HepG2 (cell line): ENCODE results near the gene PACS2. TPM values are rescaled to one million over a fixed set of nuclear protein-coding genes. Genes with fewer than 3 reads are reported as not detected.

Source experiments
- ATAC-seq: fragments of 200-7000 bp; cut with Tn5 transposase; 3 replicates; pipeline ENCODE4 v1.9.1; 2020; ENCODE audit warnings: mild to moderate bottlenecking, moderate library complexity
- BruUV-seq: library from RNA; stranded (reverse); fragments of 400-500 nt; replicated peaks from 2 replicates; lab custom pipeline; 2021; lab: Mats Ljungman, UMichigan
- CTCF ChIA-PET: fragments of 300-600 bp; formaldehyde crosslinking; extraction: SDS; loops from one replicate; lab custom pipeline; 2021; ENCODE audit warnings: low total read pairs, inconsistent platforms, low intra/inter-chr PET ratio; lab: Yijun Ruan, JAX
- POLR2A ChIA-PET: fragments of 350-600 bp; sonication (Branson Sonifier 250); formaldehyde crosslinking; loops from one replicate; lab custom pipeline; 2020; ENCODE audit warnings: antibody characterized with exemption, inconsistent platforms; lab: Yijun Ruan, JAX
- DNase-seq: peaks from one replicate; pipeline ENCODE4 v3.0.0-alpha.2; 2015; ENCODE audit warnings: low spot score
- FAIRE-seq: peaks from 3 replicates; lab custom pipeline; 2011; peaks lifted over from hg19 to GRCh38; lab: Jason Lieb, UNC
- H2AFZ ChIP-seq: one replicate; pipeline ENCODE4 v1.6.1; 2011; ENCODE audit warnings: low read length, inconsistent platforms
- H3K27ac ChIP-seq: fragments of 300-600 bp; 3 replicates; pipeline ENCODE4 v1.8.0; 2011; ENCODE audit warnings: mixed run types, mild to moderate bottlenecking, mixed read lengths, low read length, inconsistent platforms; ENCODE audit not compliant: insufficient read depth; ENCODE audit errors: extremely low read length
- H3K27me3 ChIP-seq, 2 experiments: fragments of 200-600 bp in 1 of 2; 2 replicates in 1 of 2; 3 replicates in 1 of 2; pipeline versions ENCODE4 v1.6.0 to v1.8.0; 2011; ENCODE audit warnings: low read length in 2 of 2, mild to moderate bottlenecking in 2 of 2, moderate library complexity in 2 of 2, inconsistent platforms in 1 of 2; ENCODE audit not compliant: insufficient read depth in 2 of 2, control insufficient read depth in 1 of 2
- H3K36me3 ChIP-seq, 2 experiments: fragments of 200-600 bp in 1 of 2; replicated peaks in 1 of 2; 2 replicates in 1 of 2; 3 replicates in 1 of 2; pipeline versions ENCODE4 v1.5.1 to v1.8.0; 2011; ENCODE audit warnings: low read length in 2 of 2, inconsistent platforms in 1 of 2; ENCODE audit not compliant: insufficient read depth in 2 of 2, control insufficient read depth in 1 of 2
- H3K4me1 ChIP-seq: 2 replicates; pipeline ENCODE4 v1.5.1; 2012; ENCODE audit warnings: low read length, inconsistent platforms; ENCODE audit not compliant: insufficient read depth
- H3K4me2 ChIP-seq: 2 replicates; pipeline ENCODE4 v1.6.0; 2011; ENCODE audit warnings: low read depth, low read length, inconsistent platforms
- H3K4me3 ChIP-seq, 3 experiments: fragments of 200-600 bp in 1 of 3; sonication (generic), shearing (Covaris generic) in 1 of 3; replicated peaks in 1 of 3; 2 replicates each; pipeline ENCODE4 v1.5.1; 2011 to 2016; ENCODE audit warnings: low read length in 3 of 3, inconsistent platforms in 2 of 3, low read depth in 2 of 3, mild to moderate bottlenecking in 2 of 3, control low read depth in 1 of 3, mixed read lengths in 1 of 3; ENCODE audit not compliant: insufficient read depth in 1 of 3
- H3K79me2 ChIP-seq: one replicate; pipeline ENCODE4 v1.6.1; 2011; ENCODE audit warnings: low read length, inconsistent platforms; ENCODE audit not compliant: insufficient read depth
- H3K9ac ChIP-seq: 2 replicates; pipeline ENCODE4 v1.6.0; 2011; ENCODE audit warnings: mild to moderate bottlenecking, low read depth, low read length, inconsistent platforms; ENCODE audit not compliant: insufficient read depth
- H3K9me3 ChIP-seq: 2 replicates; pipeline ENCODE4 v1.5.1; 2012; ENCODE audit warnings: mild to moderate bottlenecking, low read length
- H4K20me1 ChIP-seq: 2 replicates; pipeline ENCODE4 v1.6.0; 2011; ENCODE audit warnings: inconsistent platforms, mild to moderate bottlenecking, low read length, moderate library complexity; ENCODE audit not compliant: insufficient read depth
- DNMT3B ChIP-seq: conservative IDR thresholded peaks from 2 replicates; pipeline ENCODE4 v1.6.1; 2016; ENCODE audit warnings: missing biosample characterization, control low read depth
- EED ChIP-seq: sonication (generic); formaldehyde crosslinking; IDR thresholded peaks from 2 replicates; pipeline ENCODE4 v1.5.0; 2020; ENCODE audit warnings: mild to moderate bottlenecking, missing genetic modification reagents
- HMGA1 ChIP-seq: sonication (generic); formaldehyde crosslinking; conservative IDR thresholded peaks from 2 replicates; pipeline ENCODE4 v1.4.0; 2020; ENCODE audit warnings: missing genetic modification reagents
- PRMT3 ChIP-seq: sonication (generic); formaldehyde crosslinking; IDR thresholded peaks from 2 replicates; pipeline ENCODE4 v1.8.1; 2022; ENCODE audit warnings: low read depth, mild to moderate bottlenecking, moderate library complexity, missing genetic modification reagents, borderline replicate concordance
- ZBTB38 ChIP-seq: sonication (generic); formaldehyde crosslinking; IDR thresholded peaks from 2 replicates; pipeline ENCODE4 v1.5.1; 2020; ENCODE audit warnings: mild to moderate bottlenecking, missing genetic modification reagents
- ZEB1 ChIP-seq: IDR thresholded peaks from 2 replicates; pipeline ENCODE4 v1.6.1; 2012; ENCODE audit warnings: mild to moderate bottlenecking, low read depth, inconsistent platforms; ENCODE audit not compliant: insufficient replicate concordance
- ZNF33B ChIP-seq: sonication (generic); formaldehyde crosslinking; IDR thresholded peaks from 2 replicates; pipeline ENCODE4 v1.5.1; 2020; ENCODE audit warnings: mild to moderate bottlenecking, missing genetic modification reagents
- WGBS: methylation state at CpG from one replicate; pipeline ENCODE4 v1.1.6; 2017; ENCODE audit warnings: low lambda C conversion rate; 5-methylcytosine and 5-hydroxymethylcytosine counted together
- in situ Hi-C: cut with HindIII; loops from 2 replicates; pipeline ENCODE4 v1.10.0; 2017; ENCODE audit warnings: low pct_unique_long_range_greater_than_20kb; ENCODE audit not compliant: extremely low pct_ligation_motif_present
- intact Hi-C: fragments of 100-400 bp; cut with micrococcal nuclease; formaldehyde crosslinking; loops from one replicate; pipeline ENCODE4 v1.10.0; 2022; ENCODE audit not compliant: unreplicated experiment
- polyA plus RNA-seq, 8 experiments: library from polyadenylated mRNA; depleted of rRNA in 3 of 8; stranded (reverse) in 7 of 8; unstranded in 1 of 8; fragments of >200 nt; fragmentation: Illumina TruSeq in 4 of 8; extraction: Trizol in 4 of 8; gene quantifications; 2 replicates each; pipeline versions ENCODE4 v1.2.1 to v1.2.3, GENCODE V29; 2011 to 2016; ENCODE audit warnings: low read depth in 4 of 8, missing spikeins in 1 of 8, mixed read lengths in 1 of 8; ENCODE audit not compliant: insufficient read depth in 1 of 8
- total RNA-seq, 5 experiments: library from RNA; depleted of rRNA; stranded (reverse); fragments of >200 nt; fragmentation: Illumina TruSeq; extraction: Trizol; gene quantifications; 2 replicates each; pipeline ENCODE4 v1.2.3, GENCODE V29; 2016; ENCODE audit warnings: low read depth in 1 of 5
- TF ChIP-seq, protein P1 (sequence below): sonication (generic); formaldehyde crosslinking; IDR thresholded peaks from 2 replicates; pipeline ENCODE4 v1.4.0; 2020; ENCODE audit warnings: missing genetic modification reagents
- TF ChIP-seq, protein P2 (sequence below): IDR thresholded peaks from 2 replicates; pipeline ENCODE4 v1.6.1; 2016; ENCODE audit warnings: low read depth
- TF ChIP-seq, protein P3 (sequence below): sonication (generic); formaldehyde crosslinking; IDR thresholded peaks from 2 replicates; pipeline ENCODE4 v1.5.0; 2020; ENCODE audit warnings: mild to moderate bottlenecking, missing genetic modification reagents, moderate library complexity
- TF ChIP-seq, protein P4 (sequence below): IDR thresholded peaks from 2 replicates; pipeline ENCODE4 v1.6.1; 2016; ENCODE audit warnings: mild to moderate bottlenecking

Gene PACS2
- total and polyA plus RNA-seq, 2 of the 13 experiments (the other 11 are each of a cell fraction or from before 2014, with no cell fraction given), result 23.6 to 27.6 TPM

DNA sequence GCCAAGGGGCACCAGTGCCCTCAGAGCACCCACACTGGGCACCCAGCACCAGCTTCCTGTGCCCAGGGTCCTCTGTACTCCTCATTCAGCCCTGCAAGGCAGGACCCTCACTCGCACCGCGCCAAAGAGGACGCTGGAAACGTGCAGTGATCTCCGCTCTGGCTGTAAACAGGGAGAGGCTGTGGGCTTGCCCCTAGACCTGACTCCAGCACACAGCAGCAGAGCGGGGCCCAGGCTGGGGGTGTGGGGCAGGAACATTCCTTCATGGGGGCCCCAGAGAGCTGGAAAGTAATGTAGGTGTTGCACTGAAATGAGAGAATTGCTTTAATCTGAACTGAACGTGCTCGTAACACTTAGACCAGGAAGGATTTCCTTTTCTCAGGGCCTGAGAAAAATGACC is 8.8 kb upstream of the PACS2 start:
- ATAC-seq (no peak), FAIRE-seq (no peak), DNase-seq (no peak)
- TF ChIP-seq ZNF33B (no peak), ZBTB38 (CRISPR knock-in tag) (0 out of 2 replicates have a peak, but pooled peaks have one; percentile 23)
- TF ChIP-seq, protein P1, sequence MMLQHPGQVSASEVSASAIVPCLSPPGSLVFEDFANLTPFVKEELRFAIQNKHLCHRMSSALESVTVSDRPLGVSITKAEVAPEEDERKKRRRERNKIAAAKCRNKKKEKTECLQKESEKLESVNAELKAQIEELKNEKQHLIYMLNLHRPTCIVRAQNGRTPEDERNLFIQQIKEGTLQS (CRISPR knock-in tag), result no peak
- no peaks in the 10 kb centered on the region for H3K9me3 ChIP-seq
- ChIA-PET CTCF (no interaction called here), POLR2A (no interaction called here)
- no peak overlapping the region for H3K9ac ChIP-seq
- in situ Hi-C loops (no loop called here), intact Hi-C loops (no loop called here)
- no peak overlapping the region for H2AFZ ChIP-seq
- no peaks in the 10 kb centered on the region for H3K79me2 ChIP-seq
- 72% methylated on average over 9 of the region's 9 CpGs for WGBS
- H3K27me3 ChIP-seq, result no peaks in the 10 kb centered on the region; a peak in 1 of 5 replicates
- no peaks in the 10 kb centered on the region for H3K36me3 ChIP-seq
- H3K27ac ChIP-seq, result no peak overlapping the region
- peaks cover 14% of the 10 kb centered on the region for H3K4me1 ChIP-seq
- BruUV-seq, result no TSS peak
- no peak overlapping the region for H3K4me3 ChIP-seq
- no peaks in the 10 kb centered on the region for H4K20me1 ChIP-seq
- peak overlapping the region; percentile 11; the same call in 1 of the 2 replicates for H3K4me2 ChIP-seq

DNA sequence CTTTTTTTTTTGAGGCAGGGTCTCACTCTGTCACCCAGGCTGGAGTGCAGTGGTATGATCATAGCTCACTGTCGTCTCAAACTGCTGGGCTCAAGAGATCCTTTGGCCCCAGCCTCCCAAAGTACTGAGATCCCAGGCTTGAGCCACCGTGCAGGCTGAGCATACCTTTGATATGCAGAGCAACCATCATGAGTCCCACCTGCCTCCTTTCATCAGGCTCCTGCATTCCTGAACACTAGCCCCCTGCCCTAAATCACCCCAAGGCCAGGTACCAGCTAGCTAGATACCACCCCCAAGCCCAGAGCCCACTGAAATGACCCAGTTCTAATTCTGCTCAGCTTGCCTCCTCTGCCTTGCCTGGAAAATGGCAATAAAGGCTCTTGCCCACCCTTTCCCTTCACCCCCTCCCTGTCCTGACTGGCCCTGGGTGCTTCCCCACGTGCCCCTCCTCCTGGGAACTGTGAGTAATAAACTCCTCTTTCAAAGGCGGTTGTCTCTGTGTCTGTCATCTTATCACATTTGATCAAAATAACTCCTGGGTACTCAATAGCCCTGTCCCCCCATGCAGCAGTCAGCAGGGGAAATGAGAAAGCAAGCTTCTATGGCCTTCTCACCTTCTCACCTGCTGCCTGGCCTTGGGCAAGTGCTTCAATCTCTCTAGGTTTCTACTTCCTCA is 7.4 kb upstream of the PACS2 start:
- H2AFZ ChIP-seq, result no peak overlapping the region
- H3K36me3 ChIP-seq, result no peaks in the 10 kb centered on the region
- no peaks in the 10 kb centered on the region for H4K20me1 ChIP-seq
- H3K27ac ChIP-seq, result no peak overlapping the region
- H3K27me3 ChIP-seq, result no peaks in the 10 kb centered on the region
- no TSS peak for BruUV-seq
- no peak for ATAC-seq
- DNase-seq, result no peak
- peaks cover 8% of the 10 kb centered on the region; the same call in 1 of the 2 replicates for H3K4me1 ChIP-seq
- no peak overlapping the region for H3K9ac ChIP-seq
- H3K9me3 ChIP-seq, result no peaks in the 10 kb centered on the region
- intact Hi-C loops, result no loop called here
- POLR2A ChIA-PET, result no interaction called here
- H3K4me2 ChIP-seq, result no peak overlapping the region
- in situ Hi-C loops, result no loop called here
- H3K79me2 ChIP-seq, result no peaks in the 10 kb centered on the region
- FAIRE-seq, result no peak
- CTCF ChIA-PET, result no interaction called here
- no peak overlapping the region for H3K4me3 ChIP-seq
- 74% methylated on average over 4 of the region's 4 CpGs for WGBS
- TF ChIP-seq, protein P2, sequence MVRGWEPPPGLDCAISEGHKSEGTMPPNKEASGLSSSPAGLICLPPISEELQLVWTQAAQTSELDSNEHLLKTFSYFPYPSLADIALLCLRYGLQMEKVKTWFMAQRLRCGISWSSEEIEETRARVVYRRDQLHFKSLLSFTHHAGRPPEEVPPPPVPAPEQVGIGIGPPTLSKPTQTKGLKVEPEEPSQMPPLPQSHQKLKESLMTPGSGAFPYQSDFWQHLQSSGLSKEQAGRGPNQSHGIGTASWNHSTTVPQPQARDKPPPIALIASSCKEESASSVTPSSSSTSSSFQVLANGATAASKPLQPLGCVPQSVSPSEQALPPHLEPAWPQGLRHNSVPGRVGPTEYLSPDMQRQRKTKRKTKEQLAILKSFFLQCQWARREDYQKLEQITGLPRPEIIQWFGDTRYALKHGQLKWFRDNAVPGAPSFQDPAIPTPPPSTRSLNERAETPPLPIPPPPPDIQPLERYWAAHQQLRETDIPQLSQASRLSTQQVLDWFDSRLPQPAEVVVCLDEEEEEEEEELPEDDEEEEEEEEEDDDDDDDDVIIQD (CRISPR knock-in tag), result no peak
- TF ChIP-seq HMGA1 (CRISPR knock-in tag) (no peak), DNMT3B (no peak), PRMT3 (no peak), ZEB1 (no peak), EED (CRISPR knock-in tag) (no peak)
- TF ChIP-seq, protein P3, sequence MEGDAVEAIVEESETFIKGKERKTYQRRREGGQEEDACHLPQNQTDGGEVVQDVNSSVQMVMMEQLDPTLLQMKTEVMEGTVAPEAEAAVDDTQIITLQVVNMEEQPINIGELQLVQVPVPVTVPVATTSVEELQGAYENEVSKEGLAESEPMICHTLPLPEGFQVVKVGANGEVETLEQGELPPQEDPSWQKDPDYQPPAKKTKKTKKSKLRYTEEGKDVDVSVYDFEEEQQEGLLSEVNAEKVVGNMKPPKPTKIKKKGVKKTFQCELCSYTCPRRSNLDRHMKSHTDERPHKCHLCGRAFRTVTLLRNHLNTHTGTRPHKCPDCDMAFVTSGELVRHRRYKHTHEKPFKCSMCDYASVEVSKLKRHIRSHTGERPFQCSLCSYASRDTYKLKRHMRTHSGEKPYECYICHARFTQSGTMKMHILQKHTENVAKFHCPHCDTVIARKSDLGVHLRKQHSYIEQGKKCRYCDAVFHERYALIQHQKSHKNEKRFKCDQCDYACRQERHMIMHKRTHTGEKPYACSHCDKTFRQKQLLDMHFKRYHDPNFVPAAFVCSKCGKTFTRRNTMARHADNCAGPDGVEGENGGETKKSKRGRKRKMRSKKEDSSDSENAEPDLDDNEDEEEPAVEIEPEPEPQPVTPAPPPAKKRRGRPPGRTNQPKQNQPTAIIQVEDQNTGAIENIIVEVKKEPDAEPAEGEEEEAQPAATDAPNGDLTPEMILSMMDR (CRISPR knock-in tag), result no peak
- TF ChIP-seq, protein P4, sequence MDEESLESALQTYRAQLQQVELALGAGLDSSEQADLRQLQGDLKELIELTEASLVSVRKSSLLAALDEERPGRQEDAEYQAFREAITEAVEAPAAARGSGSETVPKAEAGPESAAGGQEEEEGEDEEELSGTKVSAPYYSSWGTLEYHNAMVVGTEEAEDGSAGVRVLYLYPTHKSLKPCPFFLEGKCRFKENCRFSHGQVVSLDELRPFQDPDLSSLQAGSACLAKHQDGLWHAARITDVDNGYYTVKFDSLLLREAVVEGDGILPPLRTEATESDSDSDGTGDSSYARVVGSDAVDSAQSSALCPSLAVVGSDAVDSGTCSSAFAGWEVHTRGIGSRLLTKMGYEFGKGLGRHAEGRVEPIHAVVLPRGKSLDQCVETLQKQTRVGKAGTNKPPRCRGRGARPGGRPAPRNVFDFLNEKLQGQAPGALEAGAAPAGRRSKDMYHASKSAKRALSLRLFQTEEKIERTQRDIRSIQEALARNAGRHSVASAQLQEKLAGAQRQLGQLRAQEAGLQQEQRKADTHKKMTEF (CRISPR knock-in tag), result no peak
